ENCODE data around the gene EXOSC7. TPM values are rescaled to one million over a fixed set of nuclear protein-coding genes. Genes with fewer than 3 reads are reported as not detected.
"Not testable (repeated sequence)": the region's sequence is repeated elsewhere in the genome, so short reads cannot be mapped to it uniquely, and the experiment has no call there.

The EXOSC7 gene
- total and polyA plus RNA-seq, 9 of the 15 experiments (the other 6 are each of a cell fraction or from before 2014, with no cell fraction given) = 88.5 to 237 (median 112) TPM

DNA sequence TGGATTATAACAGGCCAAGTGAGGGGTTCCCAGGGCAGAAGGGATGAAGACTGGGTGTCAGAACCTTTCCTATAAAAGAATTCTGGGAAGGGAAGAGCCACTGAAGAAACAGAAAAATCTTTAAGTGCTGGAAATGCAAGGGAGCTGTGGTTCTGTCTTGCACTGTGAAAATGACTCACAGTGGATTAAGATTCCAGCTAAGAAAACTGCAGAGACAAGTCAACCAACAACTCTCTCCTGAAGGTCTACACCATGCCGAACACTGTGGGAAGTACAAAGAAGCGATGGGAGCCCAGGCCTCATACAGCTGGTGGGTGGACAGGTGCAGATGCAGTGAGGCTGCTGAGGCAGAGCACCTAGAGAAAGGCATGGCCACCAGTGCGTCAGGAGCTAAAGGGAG, 27.8 kb upstream of the EXOSC7 start (continued):
- TF ChIP-seq ZBTB7A (IDR thresholded peaks at IDR 0.05; ENCODE audit: borderline replicate concordance, control insufficient read depth, low read depth, low read length) = no peak
- no peak for TF ChIP-seq KLF10 (CRISPR knock-in tag; IDR thresholded peaks at IDR 0.05)
- no peak for TF ChIP-seq RNF2 (IDR thresholded peaks at IDR 0.05)

DNA sequence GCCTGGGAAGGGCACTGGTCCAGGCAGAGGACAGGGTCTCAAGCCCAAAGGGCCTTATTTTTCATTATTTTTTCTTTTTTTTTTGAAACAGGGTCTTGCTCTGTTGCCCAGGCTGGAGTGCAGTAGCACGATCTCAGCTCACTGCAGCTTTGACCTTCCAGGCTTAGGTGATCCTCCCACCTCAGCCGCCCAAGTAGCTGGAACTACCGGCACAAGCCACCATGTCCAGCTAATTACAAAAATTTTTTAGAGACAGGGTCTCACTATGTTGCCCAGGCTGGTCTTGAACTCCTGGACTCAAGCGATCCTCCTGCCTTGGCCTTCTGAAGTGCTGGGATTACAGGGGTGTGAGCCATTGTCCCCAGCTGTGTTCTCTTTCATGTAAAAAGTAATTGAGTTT, 26.3 kb upstream of the EXOSC7 start:
- H3K36me3 ChIP-seq (ENCODE audit: control insufficient read depth, insufficient read depth, low read length) = peaks cover 23% of the 10 kb centered on the region; the same call in 2 of the 3 replicates
- H3K27me3 ChIP-seq (ENCODE audit: control insufficient read depth in 2 of 2, insufficient read depth in 2 of 2, low read length in 2 of 2); BruUV-seq (replicated peaks); in situ Hi-C loops (cut with MboI); H3K4me3 ChIP-seq; H2AFZ ChIP-seq (ENCODE audit: low read depth, low read length); H3K27ac ChIP-seq (ENCODE audit: extremely low read depth, low read depth, low read length); H4K20me1 ChIP-seq (replicated peaks; ENCODE audit: control insufficient read depth, insufficient read depth, low read length); H3K4me1 ChIP-seq (replicated peaks in 1 of 2; ENCODE audit: control insufficient read depth in 2 of 2, insufficient read depth in 2 of 2, low read length in 2 of 2); CTCF ChIA-PET (ENCODE audit: low intra/inter-chr PET ratio); H3K9ac ChIP-seq (ENCODE audit: insufficient read depth in 1 of 2, low read depth in 2 of 2, low read length in 2 of 2); H3K9me3 ChIP-seq (replicated peaks; ENCODE audit: control insufficient read depth, insufficient read depth, low read depth, low read length); intact Hi-C loops (cut with micrococcal nuclease); DNase-seq (ENCODE audit: extremely low read depth in 1 of 4, low spot score in 3 of 4); H3K9me1 ChIP-seq (ENCODE audit: control insufficient read depth, insufficient read depth, low read length); FAIRE-seq; H3K4me2 ChIP-seq (ENCODE audit: insufficient read depth, low read length); ATAC-seq; H3K79me2 ChIP-seq (ENCODE audit: control insufficient read depth, insufficient read depth, low read length): not testable (repeated sequence)
- POLR2A ChIA-PET = interaction anchor here (0.8 kb wide), 2 partner anchors 18 to 34 kb away, joined by 4 read pairs; no protein-coding TSS in a partner anchor
- 89% methylated on average over 4 of the region's 4 CpGs for WGBS (ENCODE audit: insufficient coverage, low coverage, missing lambda C conversion rate)
- peak; percentile 77 for TF ChIP-seq ZNF121 (CRISPR knock-in tag; conservative IDR thresholded peaks at IDR 0.05)

DNA sequence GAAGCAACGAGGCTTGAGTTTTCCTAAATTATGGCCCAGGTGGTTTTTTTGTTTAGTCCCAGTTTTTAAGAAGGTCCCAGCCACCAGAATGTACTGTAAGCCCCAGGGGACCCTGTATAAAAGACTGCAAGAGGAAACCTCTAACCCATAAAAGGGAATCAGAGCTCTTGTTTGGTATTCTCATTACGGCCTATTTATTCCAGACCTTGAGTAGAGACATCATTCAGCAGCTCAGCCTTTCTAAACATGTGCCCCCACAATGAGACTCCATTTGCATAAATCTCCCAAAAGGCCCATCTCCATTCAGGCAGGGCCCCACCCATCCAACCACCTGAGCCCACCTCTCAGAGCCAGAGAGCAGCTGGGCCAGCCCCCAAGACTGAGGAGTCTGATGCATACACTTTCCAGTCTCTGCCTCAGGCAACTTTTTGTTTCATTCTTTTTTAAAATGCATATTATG, 25.7 kb upstream of the EXOSC7 start:
- H3K27ac ChIP-seq (ENCODE audit: extremely low read depth, low read depth, low read length) = no peak overlapping the region
- H3K9me1 ChIP-seq (ENCODE audit: control insufficient read depth, insufficient read depth, low read length) = peaks cover 4% of the 10 kb centered on the region
- in situ Hi-C loops (cut with MboI) (no loop called here), intact Hi-C loops (cut with micrococcal nuclease) (no loop called here)
- no peaks in the 10 kb centered on the region for H3K9me3 ChIP-seq (replicated peaks; ENCODE audit: control insufficient read depth, insufficient read depth, low read depth, low read length)
- DNase-seq (ENCODE audit: extremely low read depth in 1 of 4, low spot score in 3 of 4) (no peak), ATAC-seq (no peak), FAIRE-seq (no peak)
- peaks cover 19% of the 10 kb centered on the region; the same call in 2 of the 3 replicates for H3K36me3 ChIP-seq (ENCODE audit: control insufficient read depth, insufficient read depth, low read length)
- 93% methylated on average over 2 of the region's 2 CpGs for WGBS (ENCODE audit: insufficient coverage, low coverage, missing lambda C conversion rate)
- peaks cover 9% of the 10 kb centered on the region; the same call in 1 of the 2 replicates for H4K20me1 ChIP-seq (replicated peaks; ENCODE audit: control insufficient read depth, insufficient read depth, low read length)
- H3K27me3 ChIP-seq (ENCODE audit: control insufficient read depth in 2 of 2, insufficient read depth in 2 of 2, low read length in 2 of 2) = no peaks in the 10 kb centered on the region
- POLR2A ChIA-PET = interaction anchor here (0.6 to 2.3 kb wide), 2 partner anchors 16 to 163 kb away, joined by 3 to 11 read pairs; no protein-coding TSS in a partner anchor
- H3K9ac ChIP-seq (ENCODE audit: insufficient read depth in 1 of 2, low read depth in 2 of 2, low read length in 2 of 2) = no peak overlapping the region
- no peak overlapping the region for H3K4me2 ChIP-seq (ENCODE audit: insufficient read depth, low read length)
- H3K79me2 ChIP-seq (ENCODE audit: control insufficient read depth, insufficient read depth, low read length) = no peaks in the 10 kb centered on the region; the same call in 2 of the 3 replicates
- BruUV-seq (replicated peaks) = no TSS peak
- H2AFZ ChIP-seq (ENCODE audit: low read depth, low read length) = no peak overlapping the region
- TF ChIP-seq GTF2A2 (tag; IDR thresholded peaks at IDR 0.05) (no peak), RBM39 (optimal IDR thresholded peaks at IDR 0.05; ENCODE audit: low read depth, low read length) (no peak), CBX3 (IDR thresholded peaks at IDR 0.05; ENCODE audit: borderline replicate concordance in 1 of 2, low read length in 2 of 2) (no peak), NBN (IDR thresholded peaks at IDR 0.05; ENCODE audit: low read depth) (no peak), ZNF785 (CRISPR knock-in tag; IDR thresholded peaks at IDR 0.05) (no peak)
- TF ChIP-seq, protein P1, sequence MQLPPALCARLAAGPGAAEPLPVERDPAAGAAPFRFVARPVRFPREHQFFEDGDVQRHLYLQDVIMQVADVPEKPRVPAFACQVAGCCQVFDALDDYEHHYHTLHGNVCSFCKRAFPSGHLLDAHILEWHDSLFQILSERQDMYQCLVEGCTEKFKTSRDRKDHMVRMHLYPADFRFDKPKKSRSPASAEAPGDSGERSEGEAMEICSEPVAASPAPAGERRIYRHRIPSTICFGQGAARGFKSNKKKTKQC (CRISPR knock-in tag; IDR thresholded peaks at IDR 0.05) = no peak
- no peaks in the 10 kb centered on the region for H3K4me1 ChIP-seq (replicated peaks in 1 of 2; ENCODE audit: control insufficient read depth in 2 of 2, insufficient read depth in 2 of 2, low read length in 2 of 2)
- no peak overlapping the region for H3K4me3 ChIP-seq
- CTCF ChIA-PET (ENCODE audit: low intra/inter-chr PET ratio) = no interaction called here

All from K562 (cell line).